GM21529 (cell line): ENCODE results near the gene KIF1B.

Source experiments
- ATAC-seq: cut with Tn5 transposase; IDR thresholded peaks from one replicate; pipeline ENCODE4 v1.9.1; 2021; ENCODE audit not compliant: unreplicated experiment

Gene KIF1B, protein sequence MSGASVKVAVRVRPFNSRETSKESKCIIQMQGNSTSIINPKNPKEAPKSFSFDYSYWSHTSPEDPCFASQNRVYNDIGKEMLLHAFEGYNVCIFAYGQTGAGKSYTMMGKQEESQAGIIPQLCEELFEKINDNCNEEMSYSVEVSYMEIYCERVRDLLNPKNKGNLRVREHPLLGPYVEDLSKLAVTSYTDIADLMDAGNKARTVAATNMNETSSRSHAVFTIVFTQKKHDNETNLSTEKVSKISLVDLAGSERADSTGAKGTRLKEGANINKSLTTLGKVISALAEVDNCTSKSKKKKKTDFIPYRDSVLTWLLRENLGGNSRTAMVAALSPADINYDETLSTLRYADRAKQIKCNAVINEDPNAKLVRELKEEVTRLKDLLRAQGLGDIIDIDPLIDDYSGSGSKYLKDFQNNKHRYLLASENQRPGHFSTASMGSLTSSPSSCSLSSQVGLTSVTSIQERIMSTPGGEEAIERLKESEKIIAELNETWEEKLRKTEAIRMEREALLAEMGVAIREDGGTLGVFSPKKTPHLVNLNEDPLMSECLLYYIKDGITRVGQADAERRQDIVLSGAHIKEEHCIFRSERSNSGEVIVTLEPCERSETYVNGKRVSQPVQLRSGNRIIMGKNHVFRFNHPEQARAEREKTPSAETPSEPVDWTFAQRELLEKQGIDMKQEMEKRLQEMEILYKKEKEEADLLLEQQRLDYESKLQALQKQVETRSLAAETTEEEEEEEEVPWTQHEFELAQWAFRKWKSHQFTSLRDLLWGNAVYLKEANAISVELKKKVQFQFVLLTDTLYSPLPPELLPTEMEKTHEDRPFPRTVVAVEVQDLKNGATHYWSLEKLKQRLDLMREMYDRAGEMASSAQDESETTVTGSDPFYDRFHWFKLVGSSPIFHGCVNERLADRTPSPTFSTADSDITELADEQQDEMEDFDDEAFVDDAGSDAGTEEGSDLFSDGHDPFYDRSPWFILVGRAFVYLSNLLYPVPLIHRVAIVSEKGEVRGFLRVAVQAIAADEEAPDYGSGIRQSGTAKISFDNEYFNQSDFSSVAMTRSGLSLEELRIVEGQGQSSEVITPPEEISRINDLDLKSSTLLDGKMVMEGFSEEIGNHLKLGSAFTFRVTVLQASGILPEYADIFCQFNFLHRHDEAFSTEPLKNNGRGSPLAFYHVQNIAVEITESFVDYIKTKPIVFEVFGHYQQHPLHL (N-terminal part only)

DNA sequence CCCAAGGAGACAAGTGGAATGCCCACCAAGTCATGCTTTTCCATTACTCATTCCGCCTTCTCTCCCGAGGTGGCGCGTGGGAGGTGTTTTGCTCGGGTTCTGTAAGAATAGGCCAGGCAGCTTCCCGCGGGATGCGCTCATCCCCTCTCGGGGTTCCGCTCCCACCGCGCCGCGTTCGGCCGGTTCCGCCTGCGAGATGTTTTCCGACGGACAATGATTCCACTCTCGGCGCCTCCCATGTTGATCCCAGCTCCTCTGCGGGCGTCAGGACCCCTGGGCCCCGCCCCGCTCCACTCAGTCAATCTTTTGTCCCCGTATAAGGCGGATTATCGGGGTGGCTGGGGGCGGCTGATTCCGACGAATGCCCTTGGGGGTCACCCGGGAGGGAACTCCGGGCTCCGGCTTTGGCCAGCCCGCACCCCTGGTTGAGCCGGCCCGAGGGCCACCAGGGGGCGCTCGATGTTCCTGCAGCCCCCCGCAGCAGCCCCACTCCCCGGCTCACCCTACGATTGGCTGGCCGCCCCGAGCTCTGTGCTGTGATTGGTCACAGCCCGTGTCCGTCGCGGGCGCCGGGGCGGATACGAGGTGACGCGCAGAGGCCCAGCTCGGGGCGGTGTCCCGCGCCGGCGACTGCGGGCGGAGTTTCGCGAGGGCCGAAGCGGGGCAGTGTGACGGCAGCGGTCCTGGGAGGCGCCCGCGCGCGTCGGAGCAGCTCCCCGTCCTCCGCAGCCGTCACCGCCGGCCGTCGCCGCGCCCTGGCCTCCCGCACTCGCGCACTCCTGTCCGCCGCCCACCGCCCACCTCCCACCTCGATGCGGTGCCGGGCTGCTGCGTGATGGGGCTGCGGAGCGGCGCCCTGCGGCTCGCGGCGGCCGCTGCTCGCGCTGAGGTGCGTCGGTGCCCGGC lies at the start of gene KIF1B:
TSS of gene KIF1B (plus strand) at position 666 of the 906 bp plus-strand sequence. CDS start 21,759 bp downstream, outside the sequence.
- peak; percentile 98 for ATAC-seq

DNA sequence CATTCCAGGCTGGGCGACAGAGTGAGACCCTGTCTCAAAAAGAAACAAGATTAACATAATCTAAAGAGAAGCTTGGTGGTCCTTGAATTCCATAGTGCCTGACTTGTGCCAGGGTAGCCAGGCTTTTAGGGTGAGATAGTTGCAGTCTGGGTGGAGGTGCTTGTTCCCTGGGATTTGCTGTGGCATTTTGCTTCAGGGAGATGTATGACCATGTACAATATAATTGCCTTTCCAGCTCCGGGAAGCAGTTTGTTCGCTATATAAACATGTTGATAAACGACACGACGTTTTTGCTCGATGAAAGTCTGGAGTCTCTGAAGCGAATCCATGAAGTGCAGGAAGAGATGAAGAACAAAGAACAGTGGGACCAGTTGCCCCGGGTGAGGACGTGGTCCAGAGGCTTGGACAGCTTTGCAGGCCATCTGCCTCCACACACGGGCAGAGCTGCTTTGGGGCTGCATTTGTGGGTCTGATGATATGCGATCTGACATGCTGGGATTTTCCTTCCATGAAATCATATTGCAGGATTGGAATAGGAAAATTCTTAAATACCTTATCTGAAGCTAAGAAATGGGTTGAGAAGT lies 49.4 kb upstream of the KIF1B start:
- no peak for ATAC-seq

DNA sequence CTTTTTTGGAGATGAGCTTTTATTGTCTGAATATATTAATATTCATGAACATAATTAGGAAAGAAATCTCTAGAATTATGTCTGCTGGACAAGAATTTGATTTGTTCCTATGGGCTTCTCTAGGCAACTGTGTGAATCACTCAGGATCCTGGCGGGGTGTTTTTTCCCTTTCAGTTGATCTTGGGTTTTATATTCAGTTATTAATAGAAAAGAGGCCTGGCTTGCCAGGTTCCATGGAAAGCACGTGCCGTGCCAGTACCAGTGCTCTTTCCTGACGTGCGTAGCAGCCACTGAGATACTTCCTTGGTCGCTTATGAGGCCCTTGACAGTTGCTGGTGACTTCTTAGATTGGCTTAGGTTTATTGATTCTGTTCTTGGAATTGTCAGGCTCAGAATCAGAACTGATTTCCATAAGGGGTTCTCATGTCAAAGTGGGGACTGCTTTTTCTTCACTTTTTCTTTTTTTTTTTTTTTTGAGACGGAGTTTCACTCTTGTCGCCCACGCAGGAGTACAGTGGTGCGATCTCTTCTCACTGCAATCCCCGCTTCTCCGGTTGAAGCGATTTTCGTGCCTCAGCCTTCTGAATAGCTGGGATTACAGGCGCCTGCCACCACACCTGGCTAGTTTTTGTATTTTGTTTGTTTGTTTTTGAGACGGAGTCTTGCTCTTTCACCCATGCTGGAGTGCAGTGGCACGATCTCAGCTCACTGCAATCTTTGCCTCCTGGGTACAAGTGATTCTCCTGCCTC lies 48.7 kb upstream of the KIF1B start:
- no peak for ATAC-seq

DNA sequence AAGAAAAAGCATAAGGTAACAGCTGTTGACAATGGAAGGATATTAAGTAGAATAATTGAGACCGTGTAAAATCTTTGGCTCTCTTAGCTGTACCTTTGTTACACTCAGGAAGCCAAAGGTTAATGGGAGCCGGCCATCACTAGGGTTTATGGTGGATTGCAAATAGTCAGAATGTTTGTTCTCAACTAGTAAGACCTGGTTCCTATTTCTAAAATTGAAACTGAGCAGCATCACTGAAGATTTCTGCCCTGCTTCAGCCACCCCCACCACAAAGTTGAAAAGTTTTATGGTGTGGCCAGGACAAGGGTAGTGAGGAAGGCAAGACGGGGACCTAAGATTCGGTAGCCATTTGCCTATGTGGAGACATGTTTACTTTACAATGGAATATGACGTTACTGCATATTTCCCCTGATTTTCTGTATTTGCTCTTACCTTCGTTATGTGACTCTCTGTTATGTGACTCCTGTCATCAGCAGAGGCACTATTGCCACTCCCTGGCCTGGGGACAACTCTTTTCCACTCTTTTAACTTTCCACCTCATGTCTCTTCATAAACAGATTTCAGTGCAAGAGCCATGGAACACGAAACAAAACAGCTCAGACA lies 41.4 kb upstream of the KIF1B start:
- no peak for ATAC-seq

DNA sequence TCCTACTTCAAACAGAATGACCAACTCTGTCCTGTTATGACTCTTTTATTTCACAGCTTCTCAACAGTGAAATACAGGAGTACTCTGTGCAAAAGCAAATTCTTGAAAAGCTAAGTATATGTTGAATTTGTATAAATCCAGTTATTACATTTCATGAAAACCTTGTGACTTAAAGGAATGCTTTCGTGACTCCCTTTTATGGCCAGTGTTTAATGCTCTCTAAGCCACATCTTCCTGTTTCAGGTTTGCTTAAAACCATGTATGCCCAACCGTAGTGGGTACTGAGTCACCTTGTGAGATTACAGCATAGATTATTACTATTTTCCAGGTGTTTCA lies 40.2 kb upstream of the KIF1B start:
- ATAC-seq = peak; percentile 62

DNA sequence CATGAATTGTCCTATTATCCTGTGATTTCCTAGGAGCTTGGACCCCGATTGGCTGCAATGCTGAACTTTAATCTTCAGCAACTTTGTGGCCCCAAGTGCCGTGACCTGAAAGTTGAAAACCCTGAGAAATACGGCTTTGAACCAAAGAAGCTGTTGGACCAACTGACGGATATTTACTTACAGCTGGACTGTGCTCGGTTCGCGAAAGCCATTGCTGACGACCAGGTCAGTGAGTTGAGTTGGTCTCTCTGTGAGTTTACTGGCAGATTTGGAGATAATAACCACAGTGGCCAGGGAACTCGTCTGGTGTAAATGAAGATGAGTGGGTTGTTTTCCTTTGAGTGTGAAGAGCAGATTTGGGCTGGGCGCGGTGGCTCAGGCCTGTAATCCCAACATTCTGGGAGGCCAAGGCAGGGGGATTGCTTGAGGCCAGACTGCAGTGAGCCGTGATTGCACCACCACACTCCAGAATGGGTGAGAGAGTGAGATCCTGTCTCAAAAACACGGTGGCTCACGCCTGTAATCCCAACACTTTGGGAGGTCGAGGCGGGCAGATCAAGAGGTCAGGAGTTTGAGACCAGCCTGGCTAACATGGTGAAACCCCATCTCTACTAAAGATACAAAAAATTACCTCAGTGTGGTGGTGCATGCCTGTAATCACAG lies 39.1 kb upstream of the KIF1B start:
- no peak for ATAC-seq

DNA sequence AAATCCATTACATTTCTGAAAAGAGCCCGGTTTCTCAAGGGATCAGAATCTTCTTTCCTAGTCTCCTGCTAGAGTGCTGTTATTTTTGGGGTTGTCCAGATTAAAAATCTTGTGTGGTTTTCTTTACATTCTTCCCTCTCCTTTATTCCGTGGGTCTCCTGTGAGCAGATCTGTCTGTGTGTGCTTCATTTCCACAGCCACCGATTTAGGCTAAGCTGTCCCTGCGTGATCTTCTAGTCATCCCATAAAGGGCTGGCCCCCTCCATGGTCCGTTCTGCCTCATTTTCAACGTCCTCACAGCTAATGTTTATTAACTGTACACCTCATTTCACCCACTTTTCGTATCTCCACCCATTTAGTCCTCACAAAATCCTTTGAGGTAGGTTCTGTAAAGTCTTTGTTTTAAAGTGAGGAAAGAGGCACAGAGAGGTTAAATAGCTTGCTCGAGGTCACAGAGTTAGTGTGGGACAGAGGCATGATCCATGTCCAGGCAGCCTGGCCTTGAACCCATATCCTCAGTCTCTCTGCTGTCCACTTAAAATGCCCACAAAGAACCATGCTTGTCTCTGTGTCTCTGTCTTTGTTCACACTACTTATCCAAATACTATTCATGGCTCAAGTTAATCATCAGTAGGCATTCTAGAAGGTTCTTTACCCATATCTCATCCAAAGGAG lies 38.2 kb upstream of the KIF1B start:
- no peak for ATAC-seq

DNA sequence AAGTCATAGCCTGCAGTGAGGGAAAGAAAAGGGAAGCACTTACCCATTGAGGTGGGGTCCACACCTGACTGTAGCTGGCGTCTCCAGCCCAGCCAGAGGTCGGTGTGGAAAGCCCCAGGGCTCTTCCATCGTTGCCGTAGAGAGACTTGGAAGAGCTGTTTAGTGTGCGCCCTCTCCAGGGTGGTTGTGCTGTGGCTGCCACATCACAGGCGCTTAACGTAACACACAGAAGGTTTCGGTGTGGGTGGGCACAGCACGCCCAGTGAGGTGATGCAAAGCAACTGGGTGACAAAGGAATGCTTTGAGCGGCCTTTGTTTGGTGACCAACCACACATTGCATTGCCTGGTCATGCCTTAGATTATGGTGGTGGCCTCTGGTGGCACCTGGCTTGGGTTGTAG lies 36.8 kb upstream of the KIF1B start:
- ATAC-seq = no peak

DNA sequence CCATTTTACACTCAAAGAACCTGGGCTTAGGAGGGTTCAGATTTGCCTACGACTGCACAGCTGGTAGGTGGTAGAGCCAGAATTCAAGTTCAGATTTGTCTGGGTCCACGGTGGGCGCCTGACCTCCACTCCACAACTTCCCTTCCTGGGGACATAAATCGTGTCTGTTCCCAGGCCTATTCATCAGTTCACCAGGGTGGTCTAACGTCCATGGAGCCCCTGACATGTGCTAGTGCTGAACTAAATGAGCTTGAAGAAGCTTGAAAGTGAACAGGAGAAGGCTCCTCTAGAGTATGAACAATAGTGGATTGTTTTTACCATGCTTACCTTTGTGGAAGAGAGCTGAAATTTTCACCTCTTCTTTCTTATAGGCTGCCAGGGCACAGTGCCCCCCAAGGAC lies 32.5 kb upstream of the KIF1B start:
- no peak for ATAC-seq

DNA sequence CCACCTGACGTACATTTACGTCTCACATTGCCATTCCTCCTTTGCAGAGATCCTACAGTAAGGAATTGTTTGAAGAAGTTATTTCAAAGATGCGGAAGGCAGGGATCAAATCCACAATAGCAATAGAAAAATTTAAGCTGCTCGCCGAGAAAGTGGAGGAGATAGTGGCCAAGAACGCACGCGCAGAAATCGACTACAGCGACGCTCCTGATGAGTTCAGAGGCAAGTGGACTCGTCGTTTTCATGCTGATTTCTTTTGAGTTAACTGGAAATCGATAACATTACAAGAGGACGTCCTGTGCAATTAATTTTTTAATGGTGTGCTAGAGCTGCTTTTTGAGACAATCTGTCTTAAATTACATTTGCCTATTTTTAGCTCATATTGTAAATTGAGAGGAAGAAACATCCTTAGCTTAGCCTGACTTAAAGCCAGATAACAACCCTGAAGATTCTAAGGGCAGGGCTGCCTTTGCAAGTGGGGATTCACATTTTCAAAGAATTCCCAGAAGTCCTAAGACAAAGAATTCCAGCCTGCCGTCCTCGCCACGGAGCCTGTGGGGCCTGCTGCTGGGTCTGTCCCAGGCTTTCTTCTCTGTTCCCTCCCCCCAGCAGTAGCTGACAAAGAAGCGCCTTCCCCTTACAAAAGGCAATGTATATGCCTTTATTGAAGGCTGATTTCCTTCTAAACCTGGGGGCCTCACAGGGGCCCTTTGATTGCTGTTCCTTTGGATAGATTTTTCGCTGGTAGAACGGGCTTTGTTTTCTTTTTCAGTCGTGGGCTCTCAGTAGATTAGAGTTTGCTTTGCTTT lies 31.6 kb upstream of the KIF1B start:
- ATAC-seq = no peak

DNA sequence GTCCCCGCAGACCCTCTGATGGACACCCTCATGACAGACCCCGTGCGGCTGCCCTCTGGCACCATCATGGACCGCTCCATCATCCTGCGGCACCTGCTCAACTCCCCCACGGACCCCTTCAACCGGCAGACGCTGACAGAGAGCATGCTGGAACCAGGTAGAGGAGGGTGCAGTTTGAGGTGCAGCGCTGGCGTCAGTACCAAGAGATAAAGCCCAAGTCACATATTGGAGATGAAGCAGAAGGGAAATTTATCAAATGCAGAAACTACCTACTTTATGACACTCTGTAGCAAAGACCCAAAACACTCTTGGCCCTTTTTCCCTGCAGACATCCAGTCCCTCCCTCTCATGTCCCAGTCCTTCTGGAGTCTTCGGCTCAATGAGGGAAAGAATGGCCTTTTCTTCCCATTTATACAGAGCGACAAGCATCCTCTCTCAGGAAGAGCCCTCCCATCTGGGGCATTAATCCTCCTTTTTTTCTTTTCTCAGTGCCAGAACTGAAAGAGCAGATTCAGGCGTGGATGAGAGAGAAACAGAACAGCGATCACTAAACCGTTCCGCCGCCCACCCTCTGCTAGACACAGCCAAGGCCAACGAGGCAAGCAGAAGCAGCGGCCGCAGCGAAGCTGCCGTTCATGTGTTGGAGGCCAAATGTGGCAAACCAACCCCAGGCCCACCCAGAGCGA lies 30.8 kb upstream of the KIF1B start:
- no peak for ATAC-seq

DNA sequence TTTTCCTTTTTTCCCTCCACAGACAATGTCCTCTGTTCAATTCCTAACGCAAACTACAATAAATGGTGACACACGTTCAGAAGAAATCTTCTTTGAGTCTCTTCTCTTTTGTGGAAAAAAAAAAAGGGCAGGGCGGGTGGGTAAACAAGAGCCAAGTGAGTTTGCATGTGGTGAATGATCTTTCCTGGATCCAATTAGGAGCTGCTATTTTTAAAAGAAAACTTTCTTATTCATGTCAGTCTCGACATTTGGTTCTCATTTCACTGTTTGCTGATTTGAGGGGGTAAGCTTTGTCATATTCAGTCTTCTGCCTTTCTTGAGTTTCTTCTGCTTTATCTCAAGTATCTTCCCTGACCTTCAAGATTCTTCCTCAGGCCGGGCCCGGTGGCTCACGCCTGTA lies 29.2 kb upstream of the KIF1B start:
- no peak for ATAC-seq

DNA sequence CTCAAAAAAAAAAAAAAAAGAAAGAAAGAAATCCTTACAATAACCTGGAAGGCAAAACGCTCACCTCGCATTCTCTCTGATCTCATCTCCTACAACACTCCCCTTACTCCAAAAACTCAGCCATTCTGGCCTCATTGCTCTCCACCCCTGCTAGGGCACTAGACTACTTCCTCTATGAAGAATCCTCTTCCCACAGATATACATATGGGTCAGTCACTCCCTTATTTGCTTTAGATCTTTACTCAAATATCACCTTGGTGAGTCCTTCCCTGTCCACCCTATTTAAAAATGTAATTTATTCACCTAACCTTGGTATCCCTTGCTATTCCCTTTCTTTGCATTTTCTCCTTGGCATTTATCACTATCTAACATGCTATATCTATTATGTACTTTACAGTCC lies 24.6 kb upstream of the KIF1B start:
- no peak for ATAC-seq

DNA sequence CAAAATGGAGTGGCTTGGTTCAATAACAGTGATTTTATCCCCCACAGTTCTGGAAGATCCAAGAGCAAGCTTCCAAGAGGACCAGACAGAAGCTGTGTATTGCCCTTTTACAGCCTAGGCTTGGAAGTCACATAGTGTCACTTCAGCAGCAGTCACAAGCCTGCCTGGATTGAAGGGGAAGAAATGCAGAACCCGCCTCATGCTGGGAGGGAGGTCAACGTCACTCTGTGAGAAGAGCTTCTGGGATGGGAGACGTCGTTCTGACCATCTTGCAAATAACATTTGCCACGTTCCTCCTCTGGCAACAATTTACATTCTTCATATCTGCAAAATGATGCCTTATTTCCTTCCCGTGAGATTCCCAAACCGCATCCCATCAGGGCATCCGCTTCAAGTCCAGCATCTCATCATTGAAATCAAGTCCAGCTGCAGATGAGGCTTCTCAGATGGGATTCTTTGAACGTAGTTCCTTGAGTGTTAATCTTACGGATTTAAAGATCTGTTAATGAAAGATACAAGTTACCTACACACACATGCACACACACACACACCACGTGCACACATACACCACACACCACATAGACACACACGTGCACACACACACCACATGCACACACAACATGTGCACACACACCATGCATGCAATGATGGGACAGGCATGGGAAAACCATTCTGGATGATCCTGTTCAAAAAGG lies 23.9 kb upstream of the KIF1B start:
- no peak for ATAC-seq

DNA sequence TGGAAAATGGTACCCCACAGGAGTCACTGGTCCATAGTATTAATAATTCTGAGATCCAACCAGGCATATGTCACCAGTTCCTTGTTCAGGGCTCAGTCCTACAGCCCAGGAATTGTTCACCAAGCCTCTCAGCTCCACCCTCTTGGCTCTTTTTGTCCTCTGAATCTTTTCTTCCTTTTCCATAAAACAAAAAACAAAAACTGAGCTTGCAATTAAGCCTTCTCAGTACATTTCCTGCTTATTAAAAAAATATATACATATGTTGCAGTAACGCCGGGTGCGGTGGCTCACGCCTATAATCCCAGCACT lies 23.4 kb upstream of the KIF1B start:
- ATAC-seq = no peak

DNA sequence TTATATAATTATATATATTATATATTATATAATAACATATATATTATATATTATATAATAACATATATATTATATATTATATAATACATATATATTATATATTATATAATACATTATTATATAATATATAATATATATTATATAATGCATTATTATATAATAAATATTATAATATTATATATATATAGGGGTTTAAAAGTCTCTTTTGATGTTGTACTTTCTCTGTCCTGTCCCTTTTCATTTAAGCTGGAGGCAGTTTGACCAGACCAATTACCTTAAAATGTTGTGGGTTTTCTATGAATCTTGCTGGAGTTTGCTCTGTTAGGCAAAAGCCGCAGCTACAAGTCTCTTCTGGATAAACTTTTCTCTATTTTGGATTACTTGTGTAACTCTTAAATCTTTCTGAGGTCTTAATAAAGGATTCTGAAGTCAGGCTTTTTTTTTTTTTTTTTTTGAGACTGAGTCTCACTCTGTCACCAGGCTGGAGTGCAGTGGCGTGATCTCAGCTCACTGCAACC lies 22.2 kb upstream of the KIF1B start:
- no peak for ATAC-seq
